ENCODE measurements around the gene PC.

PC gene

GRCh38 chr11:66860449-66860831 is 97.7 kb downstream of the PC start:
- Histone ChIP-seq H2AFZ (ENCODE audit: low read length) (no peak overlapping the region), H3K4me2 (ENCODE audit: low read depth, low read length) (no peak overlapping the region), H3K9me3 (replicated peaks; ENCODE audit: insufficient read depth, low read length) (no peaks in the 10 kb centered on the region), H3F3A (ENCODE audit: insufficient read depth, low read length) (peaks cover 15% of the 10 kb centered on the region), H3K36me3 (replicated peaks; ENCODE audit: insufficient read depth, low read length) (no peaks in the 10 kb centered on the region), H3K27me3 (replicated peaks; ENCODE audit: insufficient read depth, low read length) (peaks cover 7% of the 10 kb centered on the region; the same call in 1 of the 2 replicates), H3K4me3 (ENCODE audit: low read length) (no peak overlapping the region), H4K20me1 (ENCODE audit: insufficient read depth, low read length) (no peaks in the 10 kb centered on the region), H3K4me1 (ENCODE audit: low read length) (peaks cover 20% of the 10 kb centered on the region), H3K27ac (ENCODE audit: low read length) (no peak overlapping the region), H3K9me2 (replicated peaks; ENCODE audit: insufficient read depth, low read length) (no peaks in the 10 kb centered on the region), H3K9ac (ENCODE audit: low read length) (no peak overlapping the region), H3K79me2 (ENCODE audit: low read length) (no peaks in the 10 kb centered on the region)
- TF ChIP-seq CTCF (IDR thresholded peaks at IDR 0.05; ENCODE audit: low read length) (no peak), EZH2phosphoT487 (IDR thresholded peaks at IDR 0.05; ENCODE audit: low read length) (no peak), EZH2 (optimal IDR thresholded peaks at IDR 0.05; ENCODE audit: low read depth, low read length) (no peak)
- no peak for DNase-seq

DNA sequence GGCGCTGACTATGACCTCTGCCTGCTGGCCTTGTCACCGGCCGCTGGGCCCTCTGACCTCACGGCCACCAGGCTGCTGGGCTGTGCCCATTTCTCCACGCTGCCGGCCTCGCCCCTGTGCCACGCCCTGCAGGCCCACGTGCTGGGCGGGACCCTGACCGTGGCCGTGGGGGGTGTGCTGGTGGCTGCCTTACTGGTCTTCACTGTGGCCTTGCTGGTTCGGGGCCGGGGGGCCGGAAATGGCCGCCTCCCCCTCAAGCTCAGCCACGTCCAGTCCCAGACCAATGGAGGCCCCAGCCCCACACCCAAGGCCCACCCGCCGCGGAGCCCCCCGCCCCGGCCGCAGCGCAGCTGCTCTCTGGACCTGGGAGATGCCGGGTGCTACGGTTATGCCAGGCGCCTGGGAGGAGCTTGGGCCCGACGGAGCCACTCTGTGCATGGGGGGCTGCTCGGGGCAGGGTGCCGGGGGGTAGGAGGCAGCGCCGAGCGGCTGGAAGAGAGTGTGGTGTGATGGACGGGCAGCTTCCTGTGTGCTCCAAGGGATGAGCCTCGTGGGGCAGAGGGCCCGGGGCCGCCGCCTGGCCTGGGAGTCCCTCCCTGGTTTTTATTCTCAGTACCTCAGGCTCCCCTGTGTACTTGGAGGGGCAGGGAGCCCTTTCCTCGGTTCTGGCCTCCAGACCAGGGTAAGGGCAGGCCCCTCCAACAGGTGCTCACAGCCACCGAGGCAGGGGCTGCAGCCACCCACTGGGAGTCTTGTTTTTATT is 98.3 kb downstream of the PC start:
- DNase-seq = no peak
- Histone ChIP-seq H3K4me3 (ENCODE audit: low read length) (no peak overlapping the region), H3K4me1 (ENCODE audit: low read length) (peaks cover 16% of the 10 kb centered on the region), H3K27ac (ENCODE audit: low read length) (no peak overlapping the region), H3K9me2 (replicated peaks; ENCODE audit: insufficient read depth, low read length) (no peaks in the 10 kb centered on the region), H3F3A (ENCODE audit: insufficient read depth, low read length) (peaks cover 14% of the 10 kb centered on the region), H2AFZ (ENCODE audit: low read length) (no peak overlapping the region), H3K9ac (ENCODE audit: low read length) (no peak overlapping the region), H3K4me2 (ENCODE audit: low read depth, low read length) (no peak overlapping the region), H3K27me3 (replicated peaks; ENCODE audit: insufficient read depth, low read length) (peaks cover 7% of the 10 kb centered on the region; the same call in 1 of the 2 replicates), H3K79me2 (ENCODE audit: low read length) (no peaks in the 10 kb centered on the region), H3K36me3 (replicated peaks; ENCODE audit: insufficient read depth, low read length) (no peaks in the 10 kb centered on the region), H4K20me1 (ENCODE audit: insufficient read depth, low read length) (no peaks in the 10 kb centered on the region), H3K9me3 (replicated peaks; ENCODE audit: insufficient read depth, low read length) (no peaks in the 10 kb centered on the region)
- no peak for TF ChIP-seq EZH2 (optimal IDR thresholded peaks at IDR 0.05; ENCODE audit: low read depth, low read length)
- TF ChIP-seq EZH2phosphoT487 (IDR thresholded peaks at IDR 0.05; ENCODE audit: low read length) = no peak
- TF ChIP-seq CTCF (IDR thresholded peaks at IDR 0.05; ENCODE audit: low read length) = no peak

GRCh38 chr11:66858939-66859685 is 99.1 kb downstream of the PC start:
- no peak overlapping the region for H3K27ac ChIP-seq (ENCODE audit: low read length)
- H3K9me2 ChIP-seq (replicated peaks; ENCODE audit: insufficient read depth, low read length) = no peaks in the 10 kb centered on the region
- H3K79me2 ChIP-seq (ENCODE audit: low read length) = no peaks in the 10 kb centered on the region
- no peak for TF ChIP-seq EZH2phosphoT487 (IDR thresholded peaks at IDR 0.05; ENCODE audit: low read length)
- TF ChIP-seq CTCF (IDR thresholded peaks at IDR 0.05; ENCODE audit: low read length) = no peak
- TF ChIP-seq EZH2 (optimal IDR thresholded peaks at IDR 0.05; ENCODE audit: low read depth, low read length) = no peak
- no peak overlapping the region for H3K4me3 ChIP-seq (ENCODE audit: low read length)
- no peak for DNase-seq
- no peaks in the 10 kb centered on the region for H4K20me1 ChIP-seq (ENCODE audit: insufficient read depth, low read length)
- peaks cover 9% of the 10 kb centered on the region for H3K4me1 ChIP-seq (ENCODE audit: low read length)
- peaks cover 9% of the 10 kb centered on the region for H3F3A ChIP-seq (ENCODE audit: insufficient read depth, low read length)
- no peaks in the 10 kb centered on the region for H3K9me3 ChIP-seq (replicated peaks; ENCODE audit: insufficient read depth, low read length)
- no peak overlapping the region for H3K9ac ChIP-seq (ENCODE audit: low read length)
- H2AFZ ChIP-seq (ENCODE audit: low read length) = no peak overlapping the region
- peaks cover 7% of the 10 kb centered on the region; the same call in 1 of the 2 replicates for H3K27me3 ChIP-seq (replicated peaks; ENCODE audit: insufficient read depth, low read length)
- no peaks in the 10 kb centered on the region for H3K36me3 ChIP-seq (replicated peaks; ENCODE audit: insufficient read depth, low read length)
- H3K4me2 ChIP-seq (ENCODE audit: low read depth, low read length) = no peak overlapping the region

Measured in MM.1S (cell line).